Measurements from ENCODE around the gene LDB2.

DNA sequence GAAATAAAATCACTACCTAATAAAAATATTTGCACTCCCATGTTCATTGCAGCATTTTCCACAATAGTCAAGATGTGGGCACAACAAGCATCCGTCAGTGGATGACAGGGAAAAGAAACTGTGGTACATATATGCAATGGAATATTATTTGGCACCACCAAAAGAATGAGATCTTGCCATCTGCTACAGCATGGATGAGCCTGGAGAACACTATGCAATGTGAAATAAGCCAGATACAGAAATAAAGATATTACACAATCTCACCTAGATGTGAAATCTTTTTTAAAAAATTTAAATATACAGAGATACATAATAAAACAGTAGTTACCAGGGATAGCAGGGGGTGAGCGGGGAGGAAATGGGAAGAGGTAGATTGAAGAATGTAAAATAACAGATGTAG, 44.8 kb downstream of the LDB2 start:
- no peak for TF ChIP-seq ZNF274 (IDR thresholded peaks at IDR 0.05; ENCODE audit: low read depth, low read length)
- TF ChIP-seq SUZ12 (IDR thresholded peaks at IDR 0.05; ENCODE audit: extremely low read depth, insufficient read depth, insufficient read length), result no peak

Data from NT2/D1 (cell line).